KMS-11 (cell line): Measurements from ENCODE around the gene NUDT21.

Experiments
- H2AFZ ChIP-seq: fragments of 200-600 bp; sonication (generic); 2 replicates; pipeline ENCODE4 v1.6.1; 2016; ENCODE audit warnings: antibody characterized with exemption, mixed run types, low read depth
- H3K27ac ChIP-seq: fragments of 200-600 bp; sonication (generic); 2 replicates; pipeline ENCODE4 v1.6.1; 2016; ENCODE audit warnings: mild to moderate bottlenecking, mixed run types
- H3K27me3 ChIP-seq: fragments of 200-600 bp; sonication (generic); 2 replicates; pipeline ENCODE4 v1.6.1; 2017; ENCODE audit warnings: mild to moderate bottlenecking, low read depth, mixed run types, moderate library complexity; ENCODE audit not compliant: insufficient read depth
- H3K36me3 ChIP-seq: fragments of 200-600 bp; sonication (generic); 2 replicates; pipeline ENCODE4 v1.6.1; 2017; ENCODE audit warnings: mild to moderate bottlenecking, mixed run types; ENCODE audit not compliant: insufficient read depth
- H3K4me1 ChIP-seq: fragments of 200-600 bp; sonication (generic); 2 replicates; pipeline ENCODE4 v1.6.1; 2016; ENCODE audit warnings: mild to moderate bottlenecking, low read depth, mixed run types; ENCODE audit not compliant: poor library complexity, severe bottlenecking
- H3K4me2 ChIP-seq: fragments of 200-600 bp; sonication (generic); 2 replicates; pipeline ENCODE4 v1.7.0; 2016; ENCODE audit warnings: mild to moderate bottlenecking, mixed run types
- H3K4me3 ChIP-seq: fragments of 200-600 bp; sonication (generic); IDR thresholded peaks from 2 replicates; pipeline ENCODE4 v1.6.1; 2017; ENCODE audit warnings: low read depth, low read length, mixed read lengths; ENCODE audit not compliant: insufficient read depth
- H3K79me2 ChIP-seq: fragments of 200-600 bp; sonication (generic); 2 replicates; pipeline ENCODE4 v1.6.1; 2016; ENCODE audit warnings: low read depth, mixed run types; ENCODE audit not compliant: insufficient read depth
- H3K9ac ChIP-seq: fragments of 200-600 bp; sonication (generic); 2 replicates; pipeline ENCODE4 v1.6.1; 2016; ENCODE audit warnings: mild to moderate bottlenecking, mixed run types
- H4K20me1 ChIP-seq: fragments of 200-600 bp; sonication (generic); 2 replicates; pipeline ENCODE4 v1.6.1; 2016; ENCODE audit warnings: mild to moderate bottlenecking, mixed run types; ENCODE audit not compliant: insufficient read depth
- TF ChIP-seq, protein P1 (sequence below): fragments of 200-600 bp; sonication (generic); conservative IDR thresholded peaks from 2 replicates; pipeline ENCODE4 v1.6.1; 2017; ENCODE audit warnings: low read depth, mild to moderate bottlenecking, antibody characterized with exemption, low read length, moderate library complexity, mixed read lengths

NUDT21 gene

DNA sequence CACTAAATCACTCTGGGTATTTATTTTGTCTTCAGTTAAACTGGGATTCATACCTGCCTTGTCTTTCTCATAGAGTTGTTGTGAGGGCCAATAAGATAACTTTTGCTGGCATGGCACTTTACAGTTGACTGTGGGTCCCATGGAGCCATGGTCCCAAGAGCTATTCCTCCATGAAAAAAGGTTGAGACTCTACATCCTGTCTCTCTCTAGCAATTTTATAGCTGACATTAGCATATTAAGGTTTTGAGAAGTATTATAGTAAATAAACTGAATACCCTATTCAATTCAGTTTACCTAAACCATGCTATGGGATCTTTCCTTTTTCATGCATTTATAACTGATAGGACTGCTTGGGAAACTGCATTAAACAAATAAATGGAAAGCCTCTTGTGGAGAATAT, 17.7 kb upstream of the NUDT21 start:
- TF ChIP-seq, protein P1, sequence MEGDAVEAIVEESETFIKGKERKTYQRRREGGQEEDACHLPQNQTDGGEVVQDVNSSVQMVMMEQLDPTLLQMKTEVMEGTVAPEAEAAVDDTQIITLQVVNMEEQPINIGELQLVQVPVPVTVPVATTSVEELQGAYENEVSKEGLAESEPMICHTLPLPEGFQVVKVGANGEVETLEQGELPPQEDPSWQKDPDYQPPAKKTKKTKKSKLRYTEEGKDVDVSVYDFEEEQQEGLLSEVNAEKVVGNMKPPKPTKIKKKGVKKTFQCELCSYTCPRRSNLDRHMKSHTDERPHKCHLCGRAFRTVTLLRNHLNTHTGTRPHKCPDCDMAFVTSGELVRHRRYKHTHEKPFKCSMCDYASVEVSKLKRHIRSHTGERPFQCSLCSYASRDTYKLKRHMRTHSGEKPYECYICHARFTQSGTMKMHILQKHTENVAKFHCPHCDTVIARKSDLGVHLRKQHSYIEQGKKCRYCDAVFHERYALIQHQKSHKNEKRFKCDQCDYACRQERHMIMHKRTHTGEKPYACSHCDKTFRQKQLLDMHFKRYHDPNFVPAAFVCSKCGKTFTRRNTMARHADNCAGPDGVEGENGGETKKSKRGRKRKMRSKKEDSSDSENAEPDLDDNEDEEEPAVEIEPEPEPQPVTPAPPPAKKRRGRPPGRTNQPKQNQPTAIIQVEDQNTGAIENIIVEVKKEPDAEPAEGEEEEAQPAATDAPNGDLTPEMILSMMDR, result no peak
- H3K36me3 ChIP-seq, result peaks cover 3% of the 10 kb centered on the region; the same call in 1 of the 2 replicates

DNA sequence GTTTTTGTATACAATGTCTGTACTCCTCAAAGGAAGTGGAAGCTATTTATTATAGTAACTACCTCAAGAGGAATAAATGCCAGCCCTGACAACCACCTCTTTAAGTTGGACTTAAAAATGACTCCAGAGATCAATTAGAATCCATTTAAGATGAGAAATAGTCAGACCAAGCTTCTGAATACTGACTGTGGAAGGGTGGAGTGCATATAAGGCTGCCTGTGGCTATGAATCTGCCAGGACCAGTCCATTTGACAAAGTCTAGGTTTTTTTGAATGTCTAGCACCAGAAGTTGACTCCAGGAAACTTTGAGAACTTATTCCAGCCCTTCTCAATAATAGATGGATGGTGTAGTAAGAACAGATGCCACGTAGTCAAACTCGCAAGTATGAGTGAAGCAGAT, 15.2 kb upstream of the NUDT21 start:
- H3K36me3 ChIP-seq, result no peaks in the 10 kb centered on the region; the same call in 1 of the 2 replicates

More for the DNA sequence above, 17.7 kb upstream of the NUDT21 start:
- no peak overlapping the region for H3K27ac ChIP-seq
- H3K4me1 ChIP-seq, result no peaks in the 10 kb centered on the region
- H3K4me3 ChIP-seq, result no peak overlapping the region
- no peak overlapping the region for H3K4me2 ChIP-seq
- no peaks in the 10 kb centered on the region for H3K79me2 ChIP-seq
- H3K27me3 ChIP-seq, result no peaks in the 10 kb centered on the region
- no peak overlapping the region for H3K9ac ChIP-seq
- no peaks in the 10 kb centered on the region for H4K20me1 ChIP-seq
- H2AFZ ChIP-seq, result no peak overlapping the region

DNA sequence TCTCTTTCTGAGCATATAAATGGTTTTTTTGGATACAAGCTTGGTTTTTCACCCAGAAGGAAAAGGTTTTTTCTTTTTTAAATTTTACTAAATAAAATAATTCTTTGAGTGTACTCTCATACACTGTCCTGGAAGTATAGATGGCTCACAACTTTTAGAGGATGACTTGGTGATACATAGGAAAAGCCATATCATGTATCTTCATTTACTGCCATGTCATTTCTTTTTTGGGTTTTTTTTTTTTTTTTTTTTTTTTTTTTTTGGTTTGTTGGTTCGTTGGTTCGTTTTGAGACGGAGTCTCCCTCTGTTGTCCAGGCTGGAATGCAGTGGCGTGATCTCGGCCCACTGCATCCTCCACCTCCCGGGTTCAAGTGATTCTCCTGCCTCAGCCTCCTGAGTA, 12.0 kb upstream of the NUDT21 start:
- no peaks in the 10 kb centered on the region; the same call in 1 of the 2 replicates for H3K36me3 ChIP-seq

More for the DNA sequence above, 15.2 kb upstream of the NUDT21 start:
- Histone ChIP-seq H3K4me2 (no peak overlapping the region), H2AFZ (no peak overlapping the region), H3K79me2 (no peaks in the 10 kb centered on the region), H3K4me3 (no peak overlapping the region), H3K27ac (no peak overlapping the region), H3K27me3 (no peaks in the 10 kb centered on the region), H3K9ac (no peak overlapping the region), H4K20me1 (no peaks in the 10 kb centered on the region), H3K4me1 (no peaks in the 10 kb centered on the region)
- TF ChIP-seq, protein P1, result no peak

GRCh38 chr16:56462064-56462796, 11.1 kb upstream of the NUDT21 start:
- no peaks in the 10 kb centered on the region for H3K4me1 ChIP-seq
- no peak overlapping the region for H3K27ac ChIP-seq
- H2AFZ ChIP-seq, result no peak overlapping the region
- TF ChIP-seq, protein P1, result no peak
- no peaks in the 10 kb centered on the region for H3K27me3 ChIP-seq
- no peaks in the 10 kb centered on the region for H4K20me1 ChIP-seq
- H3K79me2 ChIP-seq, result no peaks in the 10 kb centered on the region
- H3K36me3 ChIP-seq, result no peaks in the 10 kb centered on the region
- H3K4me2 ChIP-seq, result no peak overlapping the region
- H3K9ac ChIP-seq, result no peak overlapping the region
- no peak overlapping the region for H3K4me3 ChIP-seq

More for the DNA sequence above, 12.0 kb upstream of the NUDT21 start:
- H3K79me2 ChIP-seq, result no peaks in the 10 kb centered on the region
- H3K27ac ChIP-seq, result no peak overlapping the region
- H3K4me3 ChIP-seq, result no peak overlapping the region
- TF ChIP-seq, protein P1, result no peak
- H3K4me2 ChIP-seq, result no peak overlapping the region
- no peak overlapping the region for H2AFZ ChIP-seq
- H3K9ac ChIP-seq, result no peak overlapping the region
- H3K27me3 ChIP-seq, result no peaks in the 10 kb centered on the region
- no peaks in the 10 kb centered on the region for H3K4me1 ChIP-seq
- H4K20me1 ChIP-seq, result no peaks in the 10 kb centered on the region
